SK-N-SH (cell line): ENCODE measurements around the gene MTUS2. TPM values are rescaled to one million over a fixed set of nuclear protein-coding genes. Genes with fewer than 3 reads are reported as not detected.

ENCODE experiments used
- CTCF ChIA-PET: fragments of 300-600, 350-600 bp; formaldehyde crosslinking; extraction: SDS; loops from one replicate; lab custom pipeline; 2021; lab: Yijun Ruan, JAX
- POLR2A ChIA-PET: fragments of 350-600 bp; sonication (Branson Sonifier 250); formaldehyde crosslinking; extraction: SDS; loops from one replicate; lab custom pipeline; 2020; ENCODE audit warnings: antibody characterized with exemption, inconsistent platforms; lab: Yijun Ruan, JAX
- DNase-seq: peaks from one replicate; pipeline ENCODE4 v3.0.0; 2012
- H2AFZ ChIP-seq: fragments of 200-600 bp; sonication (generic); 2 replicates; pipeline ENCODE4 v1.8.1; 2016; ENCODE audit warnings: antibody characterized with exemption, mild to moderate bottlenecking, low read depth
- H3F3A ChIP-seq: fragments of 200-600 bp; sonication (generic); replicated peaks from 2 replicates; pipeline ENCODE3; 2016; ENCODE audit warnings: antibody characterized with exemption, mild to moderate bottlenecking; ENCODE audit not compliant: insufficient read depth
- H3K27ac ChIP-seq, 2 experiments: fragments of 200-500 bp in 1 of 2; fragments of 200-600 bp in 1 of 2; sonication (Bioruptor generic) in 1 of 2; sonication (generic), shearing (Covaris generic) in 1 of 2; 2 replicates each; pipeline versions ENCODE4 v1.5.1 to v1.6.1; 2014 to 2016; ENCODE audit warnings: low read depth in 2 of 2, inconsistent platforms in 1 of 2, low read length in 1 of 2, mild to moderate bottlenecking in 1 of 2, mixed read lengths in 1 of 2
- H3K27me3 ChIP-seq: fragments of 200-600 bp; sonication (generic), shearing (Covaris generic); 2 replicates; pipeline ENCODE4 v1.6.1; 2016; ENCODE audit warnings: mixed run types; ENCODE audit not compliant: insufficient read depth
- H3K36me3 ChIP-seq, 2 experiments: fragments of 200-500 bp in 1 of 2; fragments of 200-600 bp in 1 of 2; sonication (Bioruptor generic) in 1 of 2; sonication (generic) in 1 of 2; replicated peaks in 1 of 2; 2 replicates each; pipeline versions ENCODE3 to v1.5.1; 2014 to 2016; ENCODE audit warnings: low read length in 1 of 2, mild to moderate bottlenecking in 1 of 2; ENCODE audit not compliant: insufficient read depth in 2 of 2, control insufficient read depth in 1 of 2
- H3K4me1 ChIP-seq, 2 experiments: fragments of 200-500 bp in 1 of 2; fragments of 200-600 bp in 1 of 2; sonication (Bioruptor generic) in 1 of 2; sonication (generic), shearing (Covaris generic) in 1 of 2; 2 replicates each; pipeline versions ENCODE4 v1.5.1 to v1.6.1; 2014 to 2016; ENCODE audit warnings: low read depth in 1 of 2, low read length in 1 of 2, mixed run types in 1 of 2; ENCODE audit not compliant: insufficient read depth in 2 of 2, control insufficient read depth in 1 of 2
- H3K4me2 ChIP-seq: fragments of 200-600 bp; sonication (generic), shearing (Covaris generic); 2 replicates; pipeline ENCODE4 v1.6.1; 2017; ENCODE audit warnings: mixed run types
- H3K4me3 ChIP-seq, 2 experiments: fragments of 200-500 bp in 1 of 2; fragments of 200-600 bp in 1 of 2; sonication (Bioruptor generic) in 1 of 2; sonication (generic), shearing (Covaris generic) in 1 of 2; 2 replicates each; pipeline versions ENCODE4 v1.5.1 to v1.8.1; 2014 to 2016; ENCODE audit warnings: low read depth in 2 of 2, inconsistent platforms in 1 of 2, low read length in 1 of 2, mild to moderate bottlenecking in 1 of 2, mixed read lengths in 1 of 2, moderate library complexity in 1 of 2
- H3K79me2 ChIP-seq: fragments of 200-600 bp; sonication (generic); 2 replicates; pipeline ENCODE4 v1.8.1; 2017; ENCODE audit warnings: mild to moderate bottlenecking; ENCODE audit not compliant: insufficient read depth
- H3K9ac ChIP-seq: fragments of 200-600 bp; sonication (generic); 2 replicates; pipeline ENCODE4 v1.6.1; 2017; ENCODE audit warnings: mixed run types
- H3K9me2 ChIP-seq: fragments of 200-600 bp; sonication (generic); 2 replicates; pipeline ENCODE4 v1.6.1; 2017; ENCODE audit warnings: mixed run types
- H3K9me3 ChIP-seq: fragments of 200-600 bp; sonication (generic); 2 replicates; pipeline ENCODE4 v1.6.1; 2017; ENCODE audit warnings: mixed run types, mild to moderate bottlenecking, moderate library complexity
- H4K20me1 ChIP-seq: fragments of 200-600 bp; sonication (generic); 2 replicates; pipeline ENCODE4 v1.6.1; 2017; ENCODE audit warnings: mild to moderate bottlenecking, mixed run types; ENCODE audit not compliant: insufficient read depth
- CHD2 ChIP-seq: fragments of 150-350 bp; IDR thresholded peaks from 2 replicates; pipeline ENCODE4 v1.6.1; 2018; ENCODE audit warnings: low read length; ENCODE audit not compliant: partially characterized antibody
- EP300 ChIP-seq, 2 experiments: IDR thresholded peaks; 2 replicates each; pipeline versions ENCODE4 v1.4.0 to v1.6.1; 2012; ENCODE audit warnings: borderline replicate concordance in 1 of 2, low read depth in 1 of 2, low read length in 1 of 2
- FOSL2 ChIP-seq: IDR thresholded peaks from 2 replicates; pipeline ENCODE4 v1.4.0; 2012; ENCODE audit warnings: low read depth, mild to moderate bottlenecking, moderate library complexity, borderline replicate concordance
- FOXJ3 ChIP-seq: sonication (generic); formaldehyde crosslinking; IDR thresholded peaks from 2 replicates; pipeline ENCODE4 v1.5.1; 2020; ENCODE audit warnings: mild to moderate bottlenecking, missing genetic modification reagents
- GABPA ChIP-seq: IDR thresholded peaks from 2 replicates; pipeline ENCODE4 v1.4.0; 2012; ENCODE audit warnings: low read depth, mild to moderate bottlenecking
- JUND ChIP-seq: IDR thresholded peaks from 2 replicates; pipeline ENCODE4 v1.4.0; 2012
- MAX ChIP-seq: IDR thresholded peaks from 2 replicates; pipeline ENCODE4 v1.4.0; 2012; ENCODE audit warnings: low read depth
- MEF2A ChIP-seq: IDR thresholded peaks from 2 replicates; pipeline ENCODE4 v1.4.0; 2012; ENCODE audit warnings: low read depth, borderline replicate concordance
- MXI1 ChIP-seq: IDR thresholded peaks from 2 replicates; pipeline ENCODE4 v1.6.1; 2012; ENCODE audit warnings: mild to moderate bottlenecking, low read depth, low read length, improper control_type of control experiment
- NRF1 ChIP-seq: IDR thresholded peaks from 2 replicates; pipeline ENCODE4 v1.6.1; 2012; ENCODE audit warnings: low read depth, mild to moderate bottlenecking, low read length
- PBX3 ChIP-seq: IDR thresholded peaks from 2 replicates; pipeline ENCODE4; 2012
- RFX5 ChIP-seq: IDR thresholded peaks from 2 replicates; pipeline ENCODE4 v1.6.1; 2012; ENCODE audit warnings: mild to moderate bottlenecking, improper control_type of control experiment, low read length
- SIN3A ChIP-seq: IDR thresholded peaks from 2 replicates; pipeline ENCODE4 v1.6.1; 2012; ENCODE audit warnings: low read depth, mild to moderate bottlenecking, low read length, moderate library complexity, borderline replicate concordance
- TAF1 ChIP-seq: IDR thresholded peaks from 2 replicates; pipeline ENCODE4 v1.6.1; 2012; ENCODE audit warnings: low read depth, mild to moderate bottlenecking, low read length, moderate library complexity, borderline replicate concordance
- TCF12 ChIP-seq: IDR thresholded peaks from 2 replicates; pipeline ENCODE4 v1.4.0; 2012
- YY1 ChIP-seq: IDR thresholded peaks from 2 replicates; pipeline ENCODE4 v1.4.0; 2012; ENCODE audit warnings: low read depth, mild to moderate bottlenecking
- WGBS: methylation state at CpG from one replicate; pipeline ENCODE4 v1.1.6; 2017; ENCODE audit warnings: low lambda C conversion rate; 5-methylcytosine and 5-hydroxymethylcytosine counted together
- polyA plus RNA-seq, 3 experiments: library from polyadenylated mRNA; depleted of rRNA; stranded (reverse); fragments of >200 nt; gene quantifications; 2 replicates each; pipeline ENCODE4 v1.2.3, GENCODE V29; 2012

MTUS2 gene
- polyA plus RNA-seq, 1 of the 3 experiments (the other 2 are of a cell fraction) = 1.7 TPM

- WGBS = 6% methylated on average over 1 of the region's 1 CpG
- H3K4me3 ChIP-seq = no peak overlapping the region
- H3K9ac ChIP-seq = no peak overlapping the region
- no peaks in the 10 kb centered on the region for H3K9me3 ChIP-seq
- H3K9me2 ChIP-seq = no peaks in the 10 kb centered on the region
- DNase-seq = no peak
- H3K27ac ChIP-seq = no peak overlapping the region
- no peaks in the 10 kb centered on the region for H3K4me1 ChIP-seq
- ChIA-PET POLR2A (no interaction called here), CTCF (no interaction called here)
- H3K4me2 ChIP-seq = no peak overlapping the region
- no peak for TF ChIP-seq TCF12
- no peak for TF ChIP-seq JUND
- TF ChIP-seq GABPA = no peak
- TF ChIP-seq EP300 (IDR thresholded peaks at IDR 0.05; ENCODE audit: borderline replicate concordance in 1 of 2, low read depth in 1 of 2, low read length in 1 of 2) = no peak
- no peak for TF ChIP-seq YY1
- TF ChIP-seq RFX5 = no peak
- TF ChIP-seq MAX = no peak
- TF ChIP-seq NRF1 = no peak
- no peak overlapping the region for H2AFZ ChIP-seq
- no peaks in the 10 kb centered on the region for H4K20me1 ChIP-seq
- H3F3A ChIP-seq = no peaks in the 10 kb centered on the region
- no peaks in the 10 kb centered on the region; the same call in 1 of the 2 replicates for H3K27me3 ChIP-seq
- H3K36me3 ChIP-seq = no peaks in the 10 kb centered on the region
- H3K79me2 ChIP-seq = no peaks in the 10 kb centered on the region
These were observed 47.4 kb downstream of the MTUS2 start for GRCh38 chr13:28867564-28867963.

GRCh38 chr13:28872427-28873176 is 52.5 kb downstream of the MTUS2 start:
- no peaks in the 10 kb centered on the region for H4K20me1 ChIP-seq
- ChIA-PET CTCF (no interaction called here), POLR2A (no interaction called here)
- no peak overlapping the region for H2AFZ ChIP-seq
- no peak overlapping the region for H3K9ac ChIP-seq
- 5% methylated on average over 2 of the region's 2 CpGs for WGBS
- no peak for TF ChIP-seq FOXJ3 (CRISPR knock-in tag)
- no peak for TF ChIP-seq CHD2
- no peak for TF ChIP-seq SIN3A
- TF ChIP-seq FOSL2 = no peak
- TF ChIP-seq NRF1 = no peak
- no peak for TF ChIP-seq PBX3
- TF ChIP-seq MXI1 = no peak
- TF ChIP-seq MEF2A = no peak
- TF ChIP-seq TAF1 = no peak
- no peak overlapping the region for H3K4me3 ChIP-seq
- no peak overlapping the region for H3K4me2 ChIP-seq
- no peaks in the 10 kb centered on the region for H3K9me2 ChIP-seq
- H3K9me3 ChIP-seq = no peaks in the 10 kb centered on the region
- H3K36me3 ChIP-seq = no peaks in the 10 kb centered on the region
- no peaks in the 10 kb centered on the region for H3K27me3 ChIP-seq
- H3K4me1 ChIP-seq = no peaks in the 10 kb centered on the region
- no peak overlapping the region for H3K27ac ChIP-seq
- no peak for DNase-seq
- H3K79me2 ChIP-seq = no peaks in the 10 kb centered on the region
- no peaks in the 10 kb centered on the region for H3F3A ChIP-seq
